C4-2B (cell line): ENCODE results near the gene MBD3.

Experiments
- CTCF ChIP-seq: fragments of 450-650 bp; conservative IDR thresholded peaks from 2 replicates; pipeline ENCODE4 v1.5.1; 2017; ENCODE audit warnings: mild to moderate bottlenecking
- ZFX ChIP-seq: fragments of 450-650 bp; IDR thresholded peaks from 2 replicates; pipeline ENCODE4 v1.6.1; 2017

- TF ChIP-seq CTCF = no peak
- no peak for TF ChIP-seq ZFX
Measured at GRCh38 chr19:1561236-1561842, 31.3 kb downstream of the MBD3 start.
